Right ventricle myocardium superior (tissue), 1 donor: ENCODE data around the gene MAMSTR. TPM values are rescaled to one million over a fixed set of nuclear protein-coding genes. Genes with fewer than 3 reads are reported as not detected.

Experiments
- ATAC-seq: fragments of 200-7000 bp; cut with Tn5 transposase; one replicate; pipeline ENCODE4 v1.9.1; 2020; ENCODE audit warnings: mild to moderate bottlenecking; ENCODE audit not compliant: poor library complexity
- DNase-seq: peaks from one replicate; pipeline ENCODE4 v3.0.0-alpha.2; 2020
- intact Hi-C: fragments of 100-400 bp; cut with DNase I; formaldehyde crosslinking; loops from one replicate; pipeline ENCODE4 v1.11.2; 2022
- total RNA-seq: library from RNA; stranded (reverse); fragmentation: NEBNext Ultra II Directional; extraction: Animal tissue kit (Norgen Biotek cat#: 25700); gene quantifications from one replicate; pipeline ENCODE4 v1.2.1, GENCODE V29; 2021
- donor health status: DM: no; HTN: yes; CAD: no; lungs with severe emphysema.

Gene MAMSTR
- total RNA-seq, 1 donor from 2014 or later, result 4.8 TPM

GRCh38 chr19:48749571-48750198 lies 30.2 kb upstream of the MAMSTR start:
- no peak for ATAC-seq
- intact Hi-C loops, result no loop called here
- no peak for DNase-seq

DNA sequence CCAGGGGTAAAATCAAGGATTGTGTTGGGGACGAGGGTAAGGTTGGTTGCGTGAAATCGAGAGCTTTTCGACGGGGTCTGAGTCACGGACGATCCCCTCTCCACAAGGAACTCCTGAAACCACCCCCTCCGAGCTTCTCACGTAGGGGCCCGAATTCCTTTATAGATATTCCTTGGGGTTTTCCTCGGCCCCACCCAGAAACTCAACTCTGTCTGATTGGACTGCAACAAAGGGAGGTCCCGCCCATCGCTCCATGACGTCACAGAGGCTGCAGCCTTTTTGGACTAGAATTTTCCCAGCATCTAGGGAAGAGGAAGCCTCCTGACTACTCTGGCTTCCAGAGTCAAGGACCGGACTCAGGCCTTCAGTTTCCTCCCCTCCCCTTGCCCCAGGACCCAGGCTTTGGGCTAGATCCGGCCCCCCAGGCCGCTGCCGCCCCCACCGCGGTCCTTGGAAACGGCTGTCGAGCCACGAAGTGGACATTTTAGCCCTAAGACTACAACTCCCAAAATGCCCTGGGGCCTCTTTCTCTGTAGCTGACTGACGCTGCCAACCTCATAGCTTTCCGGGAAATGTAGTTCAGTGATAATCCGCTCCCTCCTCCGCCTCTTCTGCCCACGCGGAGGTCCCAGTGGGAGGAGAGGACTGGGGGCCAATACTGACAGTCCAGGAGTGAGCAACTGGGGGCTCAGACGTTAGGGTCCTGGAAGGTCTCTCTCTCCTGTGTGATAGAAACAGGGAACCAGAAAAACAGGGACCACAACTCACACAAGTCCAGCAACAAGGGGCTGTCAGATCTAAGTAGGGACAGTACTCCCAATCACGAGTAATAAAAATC lies 27.4 kb upstream of the MAMSTR start, which contains the start of gene IZUMO1:
IZUMO1 (minus strand) TSS at position 172 of the 838 bp plus-strand sequence. CDS start 1,050 bp downstream, outside the sequence.
- DNase-seq (peak; percentile 90), ATAC-seq (peak; percentile 88)
- intact Hi-C loops, result no loop called here

DNA sequence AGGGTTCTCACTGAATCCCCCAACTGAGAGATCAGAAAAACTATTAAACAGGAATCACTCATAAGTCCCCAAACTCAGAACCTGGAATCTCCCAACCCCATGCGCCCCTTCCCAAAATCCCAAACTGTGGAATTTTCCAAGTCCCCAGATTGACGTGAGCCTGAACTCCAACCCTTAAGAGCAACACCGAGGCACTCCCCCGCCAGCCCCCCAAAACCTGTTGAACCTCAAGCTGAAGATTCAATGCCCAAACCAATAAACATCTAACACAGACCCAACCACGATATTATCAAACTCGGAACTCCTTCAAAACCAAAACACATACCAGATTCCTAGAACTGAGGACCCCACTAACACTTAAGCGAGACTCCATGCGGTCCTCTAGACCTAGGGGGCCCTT lies 26.6 kb upstream of the MAMSTR start:
- intact Hi-C loops, result no loop called here

GRCh38 chr19:48745208-48745995 lies 25.9 kb upstream of the MAMSTR start:
- intact Hi-C loops, result no loop called here

More for the DNA sequence above, 26.6 kb upstream of the MAMSTR start:
- ATAC-seq (no peak), DNase-seq (peak; percentile 9)

GRCh38 chr19:48742096-48742495 lies 22.6 kb upstream of the MAMSTR start:
- ATAC-seq, result no peak
- no peak for DNase-seq
- intact Hi-C loops, result no loop called here

More at GRCh38 chr19:48745208-48745995, 25.9 kb upstream of the MAMSTR start:
- ATAC-seq, result peak; percentile 61
- peak; percentile 60 for DNase-seq

DNA sequence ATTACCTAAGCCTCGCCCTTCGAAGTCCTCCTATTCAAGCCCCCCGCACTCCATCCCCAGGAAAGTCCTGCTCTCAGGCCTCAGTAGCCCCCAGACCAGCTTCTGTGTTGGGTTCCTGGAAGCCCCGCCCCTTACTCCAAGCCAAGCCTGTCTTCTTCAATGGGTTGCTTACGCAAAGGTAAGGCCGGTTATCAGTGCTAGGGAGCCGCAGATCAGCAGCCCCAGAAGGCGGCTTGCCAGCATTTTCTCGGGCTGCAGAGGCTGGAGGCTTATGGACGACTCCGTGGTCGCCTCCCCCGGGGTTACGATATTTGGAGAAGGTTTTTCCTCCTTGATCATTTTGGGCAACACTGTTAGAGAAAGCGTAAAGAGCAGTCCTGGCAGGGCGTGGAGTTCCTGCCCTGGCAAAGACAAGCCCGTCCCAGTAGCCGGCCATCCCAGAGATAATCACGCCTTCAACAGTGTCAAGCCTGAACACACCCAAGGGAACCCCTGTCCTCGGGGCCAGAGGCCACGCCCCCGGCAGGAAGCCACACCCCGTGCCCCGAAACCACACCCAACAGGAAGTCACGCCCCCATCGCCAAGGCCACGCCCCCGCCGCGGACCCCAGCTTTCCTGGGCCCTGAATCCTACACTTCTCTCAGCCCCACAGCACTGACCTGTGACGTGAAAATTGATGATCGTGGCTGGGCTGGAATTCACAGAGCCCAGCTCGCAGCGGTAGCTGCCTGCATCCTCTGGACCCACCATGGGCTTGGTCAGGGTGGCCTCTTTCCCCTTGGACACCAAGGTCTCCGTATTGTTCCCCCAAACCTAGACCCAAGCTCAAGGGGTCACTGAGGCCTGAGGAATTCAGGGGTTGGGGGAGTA lies 21.8 kb upstream of the MAMSTR start:
- ATAC-seq (peak; percentile 16), DNase-seq (peak; percentile 64)
- intact Hi-C loops, result no loop called here

GRCh38 chr19:48740164-48740972 lies 20.8 kb upstream of the MAMSTR start, which contains the start of gene RASIP1:
Gene RASIP1, minus strand, starts transcription at chr19:48740610. Its CDS starts 328 bp downstream, at chr19:48740282.
- ATAC-seq (peak; percentile 4), DNase-seq (peak; percentile 73)
- intact Hi-C loops, result no loop called here

- ATAC-seq (no peak), DNase-seq (no peak)
- intact Hi-C loops, result loop anchor here (5.0 to 10.0 kb wide), 2 partner anchors 62 to 95 kb away; partner anchors contain the start of gene CA11
Measured at GRCh38 chr19:48739404-48740163, 20.1 kb upstream of the MAMSTR start.

- intact Hi-C loops, result loop anchor here (5.0 to 10.0 kb wide), 2 partner anchors 61 to 94 kb away; partner anchors contain the start of gene CA11
Measured at GRCh38 chr19:48738557-48739403, 19.3 kb upstream of the MAMSTR start.

GRCh38 chr19:48737360-48737998 lies 18.0 kb upstream of the MAMSTR start:
- intact Hi-C loops, result loop anchor here (5.0 to 10.0 kb wide), 2 partner anchors 60 to 93 kb away; partner anchors contain the start of gene CA11
- ATAC-seq (no peak), DNase-seq (no peak)

More at GRCh38 chr19:48738557-48739403, 19.3 kb upstream of the MAMSTR start:
- DNase-seq (peak; percentile 94), ATAC-seq (peak; percentile 91)

DNA sequence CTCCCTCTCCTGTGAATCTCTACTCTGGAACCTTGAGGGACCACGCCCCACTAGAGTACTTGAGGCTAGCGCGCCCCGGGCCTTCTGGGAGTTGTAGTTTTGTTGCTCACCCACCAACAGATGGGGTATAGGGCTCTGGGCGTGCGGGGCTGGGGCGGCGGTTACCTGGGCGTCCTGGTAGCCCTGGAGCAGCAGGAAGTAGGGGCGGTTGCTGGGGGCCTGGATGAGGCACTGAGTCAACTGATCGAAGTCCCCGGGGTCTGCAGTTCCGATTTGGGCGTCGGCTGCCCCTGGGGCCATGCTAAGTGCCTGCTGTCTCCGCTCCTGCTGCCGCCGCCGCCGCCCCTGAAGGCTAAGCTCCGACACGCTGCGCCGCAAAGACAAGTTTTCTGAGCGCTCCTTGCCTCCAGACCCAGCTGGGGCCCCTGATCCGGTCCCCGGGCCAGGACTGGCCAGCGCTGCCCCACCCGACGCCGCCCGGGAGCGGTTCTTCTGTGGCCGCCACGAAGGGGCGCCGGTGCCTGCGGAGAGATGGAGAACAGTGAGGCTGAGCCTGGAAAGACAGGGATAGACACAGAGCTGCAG lies 15.6 kb upstream of the MAMSTR start:
- intact Hi-C loops, result loop anchor here (5.0 to 10.0 kb wide), 2 partner anchors 58 to 90 kb away; partner anchors contain the start of gene CA11
- DNase-seq, result no peak
- ATAC-seq, result no peak

GRCh38 chr19:48734625-48735024 lies 15.1 kb upstream of the MAMSTR start:
- no peak for DNase-seq
- intact Hi-C loops, result loop anchor here (5.0 to 10.0 kb wide), 2 partner anchors 57 to 90 kb away; partner anchors contain the start of gene CA11
- no peak for ATAC-seq

DNA sequence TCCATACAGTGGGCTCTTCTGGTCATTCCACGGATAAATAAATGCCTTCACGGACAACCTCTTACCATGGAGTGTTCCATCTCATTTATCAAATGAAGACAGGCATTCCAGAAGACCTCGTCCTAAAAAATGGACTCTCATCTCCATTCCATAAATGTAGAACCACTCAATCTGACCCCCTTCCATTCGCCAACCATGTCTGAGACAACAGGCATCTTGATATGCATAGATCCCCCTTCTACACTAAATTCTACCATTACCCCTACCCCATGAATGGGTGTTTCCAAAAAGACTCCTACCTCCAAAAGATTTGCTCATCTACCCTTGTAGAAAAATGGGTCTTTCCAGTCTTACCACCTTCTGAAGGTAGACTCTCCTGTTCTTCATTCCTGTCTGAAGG lies 11.9 kb upstream of the MAMSTR start:
- ATAC-seq (no peak), DNase-seq (no peak)
- intact Hi-C loops, result loop anchor here (10.0 kb wide), 1 partner anchor 87 kb away; the partner anchor contains the start of gene CA11

- DNase-seq (no peak), ATAC-seq (peak; percentile 13)
- intact Hi-C loops, result no loop called here
Measured at GRCh38 chr19:48728911-48729664, 9.6 kb upstream of the MAMSTR start.
